Measurements from ENCODE around the gene PALM. TPM values are rescaled to one million over a fixed set of nuclear protein-coding genes. Genes with fewer than 3 reads are reported as not detected.

PALM gene, protein sequence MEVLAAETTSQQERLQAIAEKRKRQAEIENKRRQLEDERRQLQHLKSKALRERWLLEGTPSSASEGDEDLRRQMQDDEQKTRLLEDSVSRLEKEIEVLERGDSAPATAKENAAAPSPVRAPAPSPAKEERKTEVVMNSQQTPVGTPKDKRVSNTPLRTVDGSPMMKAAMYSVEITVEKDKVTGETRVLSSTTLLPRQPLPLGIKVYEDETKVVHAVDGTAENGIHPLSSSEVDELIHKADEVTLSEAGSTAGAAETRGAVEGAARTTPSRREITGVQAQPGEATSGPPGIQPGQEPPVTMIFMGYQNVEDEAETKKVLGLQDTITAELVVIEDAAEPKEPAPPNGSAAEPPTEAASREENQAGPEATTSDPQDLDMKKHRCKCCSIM
- polyA plus RNA-seq, result 10 to 100 TPM; 12.4 to 37.6 (median 25.3) TPM
- long read RNA-seq, donor 1, result 0 reads
- long read RNA-seq, donor 2, partial matches to known transcripts, result 0 of 1 reads
- long read RNA-seq, donor 2, other reads (novel, unspliced or antisense), result 0 of 1 reads
- long read RNA-seq, donor 3, partial matches to known transcripts, result 0 of 2 reads
- long read RNA-seq, donor 3, other reads (novel, unspliced or antisense), result 0 of 2 reads
- long read RNA-seq, donor 4, result 0 reads
- long read RNA-seq, donor 5, result 0 reads
- long read RNA-seq, donor 6, partial matches to known transcripts, result 0 of 1 reads
- long read RNA-seq, donor 6, other reads (novel, unspliced or antisense), result 0 of 1 reads
- long read RNA-seq, donor 7, transcript PALM-202 (9 exons, 2,725 nt), result major isoform, 11 of 14 reads
- long read RNA-seq, donor 7, partial matches to known transcripts, result 0 of 14 reads
- long read RNA-seq, donor 7, other reads (novel, unspliced or antisense), result 0 of 14 reads
- long read RNA-seq, donor 8, partial matches to known transcripts, result 0 of 2 reads
- long read RNA-seq, donor 8, other reads (novel, unspliced or antisense), result 0 of 2 reads
- long read RNA-seq, donor 9, partial matches to known transcripts, result 0 of 2 reads
- long read RNA-seq, donor 9, other reads (novel, unspliced or antisense), result 0 of 2 reads
- long read RNA-seq, donor 10, transcript PALM-202 (9 exons, 2,725 nt), result major isoform, 5 of 9 reads
- long read RNA-seq, donor 10, partial matches to known transcripts, result 0 of 9 reads
- long read RNA-seq, donor 10, other reads (novel, unspliced or antisense), result 0 of 9 reads

DNA sequence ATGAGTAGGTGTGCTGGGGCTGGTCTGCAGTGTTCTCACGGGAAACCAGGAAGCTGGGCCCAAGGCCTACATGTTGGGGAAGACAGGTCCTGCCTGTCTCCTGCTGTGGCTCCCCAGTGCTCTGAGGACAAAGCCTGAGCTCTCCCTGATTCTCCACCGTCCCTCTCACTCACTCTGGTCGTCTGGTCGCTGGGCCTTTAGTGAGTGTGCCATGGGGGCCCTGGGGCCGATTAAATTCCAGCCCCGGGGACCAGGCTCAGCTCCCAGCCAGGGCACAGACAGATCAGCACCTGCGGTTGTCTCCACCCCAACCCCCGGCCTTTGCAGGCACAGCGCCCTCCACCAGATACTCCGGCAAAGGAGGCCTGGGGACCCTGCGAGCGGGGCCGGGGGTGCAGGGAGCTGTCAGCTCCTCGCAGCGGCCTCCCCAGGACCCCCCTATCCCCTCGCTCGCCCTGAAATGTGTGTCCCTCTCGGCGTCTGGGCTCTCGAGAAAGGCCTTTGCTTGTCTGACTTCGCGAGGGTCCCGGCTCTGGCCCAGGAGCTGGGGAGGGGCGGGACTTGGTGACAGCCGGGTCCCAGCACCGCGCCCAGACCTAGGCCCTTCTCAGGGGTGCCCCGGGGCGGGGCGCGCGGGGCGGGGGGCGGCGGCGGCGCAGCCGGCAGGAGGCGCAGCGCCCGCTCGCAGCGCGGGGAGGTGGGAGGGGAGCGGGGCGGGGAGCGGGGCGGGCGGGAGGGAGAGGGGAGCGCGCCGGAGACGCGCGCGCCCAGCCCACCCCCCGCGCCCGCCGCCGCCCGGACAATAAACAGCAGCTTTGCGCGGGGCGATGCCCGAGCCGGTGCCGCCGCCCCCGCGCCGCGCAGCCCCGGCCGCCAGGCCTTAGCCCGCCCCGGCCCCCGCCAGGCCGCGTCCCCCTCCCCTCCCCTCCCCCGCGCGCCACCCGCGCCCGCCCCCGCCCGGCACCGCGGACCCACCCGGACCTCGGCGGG is at the start of gene PALM:
TSS of gene PALM (plus strand) at position 782 of the 990 bp plus-strand sequence. CDS start 212 bp downstream, outside the sequence.
- DNase-seq (peak in 1 of 2 donors; percentile 63), FAIRE-seq (no peak)
- Histone ChIP-seq H3K36me3 (ENCODE audit: control insufficient read depth in 3 of 3, insufficient read depth in 2 of 3, low read depth in 1 of 3, low read length in 3 of 3) (peaks cover 0 to 5% (median 0%) of the 10 kb centered on the region in 3 donors), H3K4me3 (ENCODE audit: low read depth in 1 of 3, low read length in 3 of 3) (peak within 1 kb of the TSS; percentile 36 to 63 (median 44)), H3K9me3 (ENCODE audit: control insufficient read depth in 2 of 2, insufficient read depth in 1 of 2, low read depth in 1 of 2, low read length in 1 of 2) (peaks cover 0 to 11% of the 10 kb centered on the region in 2 donors), H3K27me3 (ENCODE audit: control insufficient read depth in 3 of 3, insufficient read depth in 3 of 3, low read length in 3 of 3) (peaks cover 8 to 10% (median 9%) of the 10 kb centered on the region in 3 donors), H3K4me1 (ENCODE audit: control insufficient read depth in 3 of 3, insufficient read depth in 2 of 3, low read depth in 1 of 3, low read length in 2 of 3) (peaks cover 0 to 23% (median 0%) of the 10 kb centered on the region in 3 donors), H3K27ac (ENCODE audit: low read depth in 1 of 3, low read length in 2 of 3) (peak within 1 kb of the TSS in 2 of 3 donors; percentile 24 to 42)
- WGBS, 3 donors, result 9 to 28% (median 13%) methylated on average over 26 to 83 of the region's 93 CpGs

DNA sequence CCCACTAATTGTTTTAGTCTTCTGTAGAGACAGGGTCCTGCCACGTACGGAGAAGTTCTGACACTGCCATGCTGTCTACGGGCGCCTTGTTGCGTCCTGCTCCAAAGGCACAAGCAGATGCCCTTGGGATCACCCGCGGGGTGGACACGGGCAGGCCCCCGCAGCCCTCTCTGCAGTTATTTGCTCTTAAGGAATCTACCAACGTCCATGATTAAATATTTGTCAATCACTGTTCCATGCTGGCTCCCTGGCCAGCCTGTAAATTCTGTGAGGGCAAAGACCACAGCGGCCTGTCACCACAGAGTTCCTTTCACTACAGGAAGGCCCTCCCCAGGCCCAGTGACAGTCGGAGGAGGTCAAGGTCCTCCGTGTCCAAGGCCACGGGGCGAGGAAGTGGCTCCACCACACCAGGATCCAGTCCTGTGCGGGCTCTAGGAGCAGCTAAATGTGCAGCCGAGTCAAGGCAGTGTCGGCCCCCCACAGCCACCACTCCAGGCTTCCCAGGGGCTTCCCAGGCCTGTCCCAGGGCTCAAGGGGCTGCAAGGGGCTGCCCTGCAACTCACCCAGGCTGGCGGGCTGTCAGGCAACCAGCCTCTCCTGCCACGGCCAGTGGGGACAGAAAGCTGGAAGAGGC is 47.8 kb upstream of the PALM start:
- WGBS, 3 donors, result 5 to 22% (median 13%) methylated on average over 19 to 20 of the region's 20 CpGs
- FAIRE-seq, result no peak

DNA sequence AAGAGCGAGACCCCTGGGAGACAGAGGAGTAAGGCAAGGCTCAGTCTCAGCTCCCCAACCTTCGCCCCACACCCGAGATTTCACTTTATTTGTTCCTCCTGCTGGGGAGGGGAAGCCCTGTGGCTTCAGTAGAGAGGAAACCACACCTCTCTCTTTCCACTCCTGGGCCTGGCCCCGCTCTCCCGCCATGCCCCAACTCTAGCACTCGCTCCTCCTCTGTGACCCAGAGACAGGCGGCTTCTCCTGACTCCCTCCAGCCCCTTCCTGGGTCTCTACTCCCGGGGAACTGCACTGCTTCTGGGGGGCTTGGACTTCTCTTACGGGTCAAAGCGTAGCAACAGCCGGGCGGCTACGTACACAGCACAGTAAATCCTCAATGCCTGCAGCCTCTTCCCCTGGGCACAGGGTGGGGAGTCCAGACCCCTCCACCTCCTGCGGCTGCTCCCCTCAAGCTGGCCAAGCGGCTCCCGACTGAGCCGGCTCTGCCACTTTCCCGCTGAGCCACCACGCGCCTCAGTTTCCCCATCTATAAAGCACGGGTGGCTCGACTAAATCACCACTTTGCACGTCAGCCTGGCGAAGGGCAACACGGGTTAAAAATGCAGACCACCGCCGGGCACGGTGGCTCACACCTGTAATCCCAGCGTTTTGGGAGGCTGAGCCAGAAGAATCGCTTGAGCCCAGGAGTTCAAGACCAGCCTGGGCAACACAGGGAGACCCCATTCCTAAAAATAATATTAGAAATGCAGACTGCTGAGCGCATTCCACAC is 47.1 kb upstream of the PALM start:
- H3K36me3 ChIP-seq (ENCODE audit: control insufficient read depth in 3 of 3, insufficient read depth in 2 of 3, low read depth in 1 of 3, low read length in 3 of 3), result peaks cover 0 to 42% (median 2%) of the 10 kb centered on the region in 3 donors
- 2 to 9% (median 4%) methylated on average over 31 of the region's 31 CpGs for WGBS, 3 donors
- DNase-seq (peak; percentile 68 to 75), FAIRE-seq (no peak)
- peaks cover 10 to 70% (median 15%) of the 10 kb centered on the region in 3 donors for H3K4me1 ChIP-seq (ENCODE audit: control insufficient read depth in 3 of 3, insufficient read depth in 2 of 3, low read depth in 1 of 3, low read length in 2 of 3)
- H3K4me3 ChIP-seq (ENCODE audit: low read depth in 1 of 3, low read length in 3 of 3), result peak overlapping the region; percentile 64 to 100 (median 95)
- no peaks in the 10 kb centered on the region for H3K27me3 ChIP-seq (ENCODE audit: control insufficient read depth in 3 of 3, insufficient read depth in 3 of 3, low read length in 3 of 3)
- peaks cover 0 to under 1% of the 10 kb centered on the region in 2 donors for H3K9me3 ChIP-seq (ENCODE audit: control insufficient read depth in 2 of 2, insufficient read depth in 1 of 2, low read depth in 1 of 2, low read length in 1 of 2)
- peak overlapping the region; percentile 91 to 97 (median 96) for H3K27ac ChIP-seq (ENCODE audit: low read depth in 1 of 3, low read length in 2 of 3)

More for the DNA sequence above, 47.8 kb upstream of the PALM start:
- DNase-seq, result peak; percentile 87 to 95
- Histone ChIP-seq H3K4me1 (ENCODE audit: control insufficient read depth in 3 of 3, insufficient read depth in 2 of 3, low read depth in 1 of 3, low read length in 2 of 3) (peaks cover 10 to 70% (median 15%) of the 10 kb centered on the region in 3 donors), H3K27ac (ENCODE audit: low read depth in 1 of 3, low read length in 2 of 3) (peak overlapping the region; percentile 91 to 97 (median 96)), H3K4me3 (ENCODE audit: low read depth in 1 of 3, low read length in 3 of 3) (peak overlapping the region; percentile 34 to 95 (median 64)), H3K36me3 (ENCODE audit: control insufficient read depth in 3 of 3, insufficient read depth in 2 of 3, low read depth in 1 of 3, low read length in 3 of 3) (peaks cover 0 to 47% (median 2%) of the 10 kb centered on the region in 3 donors), H3K27me3 (ENCODE audit: control insufficient read depth in 3 of 3, insufficient read depth in 3 of 3, low read length in 3 of 3) (no peaks in the 10 kb centered on the region), H3K9me3 (ENCODE audit: control insufficient read depth in 2 of 2, insufficient read depth in 1 of 2, low read depth in 1 of 2, low read length in 1 of 2) (no peaks in the 10 kb centered on the region)

DNA sequence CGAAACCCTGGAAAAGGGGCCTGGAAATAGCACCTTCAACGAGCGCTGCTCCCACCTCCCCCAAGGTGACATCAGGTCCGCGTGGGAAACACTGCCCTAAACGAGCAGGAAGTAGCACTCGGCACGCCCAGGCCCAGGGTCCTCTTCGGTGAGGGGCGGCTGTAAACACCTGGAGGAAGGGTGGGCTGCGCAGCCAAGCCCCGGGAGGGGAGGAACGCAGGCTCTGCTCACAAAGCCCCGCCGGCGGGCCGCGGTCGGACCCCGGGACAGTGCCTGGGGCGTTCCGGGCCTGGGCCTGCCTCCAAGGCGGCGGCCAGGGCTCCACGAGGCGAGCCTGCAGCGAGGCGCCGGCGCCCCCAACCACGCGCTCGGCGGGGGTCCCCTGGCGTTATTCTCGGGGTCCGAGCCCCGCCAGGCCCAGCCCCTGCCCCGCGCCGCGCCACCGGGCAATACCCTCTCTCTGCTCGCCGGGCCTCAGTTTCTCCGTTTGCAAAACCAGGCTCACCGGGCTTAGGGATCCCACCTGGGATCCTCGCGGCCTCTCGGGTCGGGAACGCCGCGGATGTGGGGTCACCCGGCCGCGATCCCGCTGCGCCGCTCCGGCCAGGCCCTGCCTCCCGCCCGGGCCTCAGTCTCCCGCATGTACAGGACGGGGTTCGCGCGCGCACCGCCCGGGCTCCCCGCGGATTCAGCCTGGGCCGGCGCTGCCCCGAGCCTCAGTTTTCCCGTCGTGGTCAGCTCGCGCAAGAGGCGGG is 46.4 kb upstream of the PALM start:
- no peak for FAIRE-seq

DNA sequence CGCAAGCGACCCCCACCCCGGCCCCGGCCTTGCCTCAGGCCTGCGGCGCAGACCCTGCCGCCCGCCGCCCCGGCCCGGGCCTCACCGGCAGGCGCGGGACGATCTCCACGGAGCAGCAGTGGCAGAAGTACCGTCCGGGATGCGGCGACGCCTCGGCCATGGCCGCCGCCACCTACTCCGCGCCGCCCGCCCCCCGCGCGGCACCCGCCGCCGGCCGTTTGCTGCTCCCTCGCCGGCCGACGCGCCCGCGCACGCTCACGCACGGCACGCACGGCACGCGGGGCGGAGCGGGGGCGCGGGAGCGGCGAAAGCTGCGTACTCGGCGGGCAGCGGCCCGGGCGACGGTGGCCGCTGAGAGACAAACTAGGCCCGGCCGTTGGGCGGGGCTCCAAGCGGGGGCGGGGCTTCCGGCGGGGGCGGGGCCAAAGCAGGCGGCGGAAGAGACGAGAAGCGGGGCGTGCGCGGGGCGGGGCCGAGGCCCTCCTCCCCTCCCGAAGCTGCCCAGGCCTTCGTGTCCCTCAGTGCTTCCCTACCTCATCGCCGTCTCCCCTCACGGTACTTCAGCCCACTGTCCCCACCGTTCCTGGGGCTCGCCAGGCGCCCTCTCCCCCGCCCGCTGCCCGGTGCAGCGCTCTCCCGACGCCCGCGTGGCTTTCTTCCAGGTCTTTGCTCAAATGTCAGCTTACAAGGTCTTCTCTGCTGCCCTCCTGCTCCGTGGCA is 45.6 kb upstream of the PALM start, which contains the start of gene RNF126:
TSS of gene RNF126 (minus strand) at position 253 of the 720 bp plus-strand sequence. CDS start at position 160, 93 bp downstream.
- FAIRE-seq, result no peak
- peaks cover 0 to 12% of the 10 kb centered on the region in 2 donors for H3K9me3 ChIP-seq (ENCODE audit: control insufficient read depth in 2 of 2, insufficient read depth in 1 of 2, low read depth in 1 of 2, low read length in 1 of 2)
- WGBS, 3 donors, result 1% methylated on average over 26 to 97 of the region's 97 CpGs
- peak within 1 kb of the TSS; percentile 92 to 97 (median 96) for H3K27ac ChIP-seq (ENCODE audit: low read depth in 1 of 3, low read length in 2 of 3)
- H3K27me3 ChIP-seq (ENCODE audit: control insufficient read depth in 3 of 3, insufficient read depth in 3 of 3, low read length in 3 of 3), result no peaks in the 10 kb centered on the region
- peaks cover 0 to 27% (median 2%) of the 10 kb centered on the region in 3 donors for H3K36me3 ChIP-seq (ENCODE audit: control insufficient read depth in 3 of 3, insufficient read depth in 2 of 3, low read depth in 1 of 3, low read length in 3 of 3)
- H3K4me3 ChIP-seq (ENCODE audit: low read depth in 1 of 3, low read length in 3 of 3), result peak within 1 kb of the TSS; percentile 64 to 100 (median 95)
- H3K4me1 ChIP-seq (ENCODE audit: control insufficient read depth in 3 of 3, insufficient read depth in 2 of 3, low read depth in 1 of 3, low read length in 2 of 3), result peaks cover 10 to 56% (median 15%) of the 10 kb centered on the region in 3 donors
- peak; percentile 89 to 95 for DNase-seq

More for the DNA sequence above, 46.4 kb upstream of the PALM start:
- Histone ChIP-seq H3K4me3 (ENCODE audit: low read depth in 1 of 3, low read length in 3 of 3) (peak overlapping the region; percentile 64 to 100 (median 95)), H3K27me3 (ENCODE audit: control insufficient read depth in 3 of 3, insufficient read depth in 3 of 3, low read length in 3 of 3) (no peaks in the 10 kb centered on the region), H3K36me3 (ENCODE audit: control insufficient read depth in 3 of 3, insufficient read depth in 2 of 3, low read depth in 1 of 3, low read length in 3 of 3) (peaks cover 0 to 34% (median 2%) of the 10 kb centered on the region in 3 donors), H3K4me1 (ENCODE audit: control insufficient read depth in 3 of 3, insufficient read depth in 2 of 3, low read depth in 1 of 3, low read length in 2 of 3) (peaks cover 10 to 63% (median 15%) of the 10 kb centered on the region in 3 donors), H3K27ac (ENCODE audit: low read depth in 1 of 3, low read length in 2 of 3) (peak overlapping the region; percentile 91 to 97 (median 96)), H3K9me3 (ENCODE audit: control insufficient read depth in 2 of 2, insufficient read depth in 1 of 2, low read depth in 1 of 2, low read length in 1 of 2) (peaks cover 0 to 7% of the 10 kb centered on the region in 2 donors)
- peak; percentile 80 to 88 for DNase-seq
- WGBS, 3 donors, result 0 to 1% (median 0%) methylated on average over 64 to 81 of the region's 81 CpGs
